ENCODE data around the gene DHX34.
A peak's percentile ranks its signal among the peaks of the same experiment; 100 is the strongest.

DNA sequence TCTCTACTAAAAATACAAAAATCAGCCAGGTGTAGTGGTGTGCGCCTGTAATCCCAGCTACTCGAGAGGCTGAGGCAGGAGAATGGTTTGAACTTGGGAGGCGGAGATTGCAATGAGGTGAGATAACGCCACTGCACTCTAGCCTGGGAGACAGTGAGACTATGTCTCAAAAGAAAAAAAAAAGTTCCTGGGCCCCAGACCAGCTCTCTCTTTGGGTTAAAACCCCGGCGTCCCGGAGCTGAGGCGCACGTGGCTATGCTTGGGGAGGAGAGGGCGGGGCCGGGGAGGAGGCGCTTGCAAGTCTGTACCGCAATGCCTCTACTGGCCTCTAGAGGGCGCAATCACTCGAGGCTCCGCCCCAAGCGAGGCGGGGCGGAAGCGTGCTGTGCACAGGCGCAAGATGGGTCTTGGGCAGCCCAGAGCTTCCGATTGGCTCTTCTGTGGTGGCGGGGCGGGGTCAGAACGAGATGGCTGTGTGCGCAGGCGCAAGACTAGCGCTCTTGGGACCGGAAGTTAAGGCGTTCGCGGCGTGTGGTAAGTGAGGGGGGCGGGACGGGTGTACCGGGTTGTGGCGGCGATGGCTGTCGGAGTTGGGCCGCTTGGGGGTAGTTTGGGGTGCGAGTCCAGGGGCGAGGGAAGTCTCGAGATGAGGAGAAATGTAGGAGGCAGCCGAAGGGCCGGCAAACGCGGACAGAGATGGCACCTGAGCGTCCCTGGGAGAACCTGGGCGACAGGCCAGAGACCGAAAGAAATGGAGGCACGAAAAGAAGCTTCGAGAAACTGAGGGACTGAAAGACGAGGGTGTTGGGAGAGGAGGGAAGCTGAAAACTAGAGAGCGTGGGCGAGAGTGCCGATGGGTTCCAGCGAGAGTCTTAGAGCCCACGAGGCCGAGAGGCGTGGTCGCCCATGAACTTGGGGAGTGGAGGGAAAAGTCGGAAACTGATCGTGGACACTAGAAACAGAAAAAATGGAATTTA lies at the start of gene DHX34:
- TF ChIP-seq EZH2 (IDR thresholded peaks at IDR 0.05; ENCODE audit: borderline replicate concordance) (no peak), EZH2phosphoT487 (IDR thresholded peaks at IDR 0.05; ENCODE audit: low read depth, severe bottlenecking, unreplicated experiment) (no peak)
- TF ChIP-seq, protein P1, sequence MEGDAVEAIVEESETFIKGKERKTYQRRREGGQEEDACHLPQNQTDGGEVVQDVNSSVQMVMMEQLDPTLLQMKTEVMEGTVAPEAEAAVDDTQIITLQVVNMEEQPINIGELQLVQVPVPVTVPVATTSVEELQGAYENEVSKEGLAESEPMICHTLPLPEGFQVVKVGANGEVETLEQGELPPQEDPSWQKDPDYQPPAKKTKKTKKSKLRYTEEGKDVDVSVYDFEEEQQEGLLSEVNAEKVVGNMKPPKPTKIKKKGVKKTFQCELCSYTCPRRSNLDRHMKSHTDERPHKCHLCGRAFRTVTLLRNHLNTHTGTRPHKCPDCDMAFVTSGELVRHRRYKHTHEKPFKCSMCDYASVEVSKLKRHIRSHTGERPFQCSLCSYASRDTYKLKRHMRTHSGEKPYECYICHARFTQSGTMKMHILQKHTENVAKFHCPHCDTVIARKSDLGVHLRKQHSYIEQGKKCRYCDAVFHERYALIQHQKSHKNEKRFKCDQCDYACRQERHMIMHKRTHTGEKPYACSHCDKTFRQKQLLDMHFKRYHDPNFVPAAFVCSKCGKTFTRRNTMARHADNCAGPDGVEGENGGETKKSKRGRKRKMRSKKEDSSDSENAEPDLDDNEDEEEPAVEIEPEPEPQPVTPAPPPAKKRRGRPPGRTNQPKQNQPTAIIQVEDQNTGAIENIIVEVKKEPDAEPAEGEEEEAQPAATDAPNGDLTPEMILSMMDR (IDR thresholded peaks at IDR 0.05; ENCODE audit: poor library complexity): peak; percentile 99

Data from hepatocyte (in vitro differentiated cells).